Bronchial epithelial cell (primary cell): Measurements from ENCODE around the gene AURKB. TPM values are rescaled to one million over a fixed set of nuclear protein-coding genes. Genes with fewer than 3 reads are reported as not detected.
A peak's percentile ranks its signal among the peaks of the same experiment; 100 is the strongest.
"Not testable (repeated sequence)": the region's sequence is repeated elsewhere in the genome, so short reads cannot be mapped to it uniquely, and the experiment has no call there.

Experiments
- DNase-seq: peaks from one replicate; pipeline ENCODE4 v3.0.0-alpha.2; 2010; ENCODE audit warnings: low read depth
- FAIRE-seq: peaks from 2 replicates; lab custom pipeline; 2011; peaks lifted over from hg19 to GRCh38; lab: Jason Lieb, UNC
- H3K27me3 ChIP-seq: 2 replicates; pipeline ENCODE4 v1.5.1; 2011; ENCODE audit warnings: low read length; ENCODE audit not compliant: control insufficient read depth, insufficient read depth
- H3K36me3 ChIP-seq: 2 replicates; pipeline ENCODE4 v1.5.1; 2011; ENCODE audit warnings: low read length; ENCODE audit not compliant: control insufficient read depth, insufficient read depth
- H3K4me3 ChIP-seq: 2 replicates; pipeline ENCODE4 v1.5.1; 2011; ENCODE audit warnings: mild to moderate bottlenecking, low read depth, low read length, control low read depth
- total RNA-seq: library from RNA; depleted of rRNA; stranded (reverse); fragments of >200 nt; gene quantifications from 2 replicates; pipeline ENCODE4 v1.2.1, GENCODE V29; 2014
- TF ChIP-seq, protein P1 (sequence below): IDR thresholded peaks from 2 replicates; pipeline ENCODE4 v1.5.1; 2011; ENCODE audit warnings: mild to moderate bottlenecking, moderate library complexity, low read length, control low read depth, inconsistent platforms; ENCODE audit not compliant: insufficient read depth, severe bottlenecking

Gene AURKB
- total RNA-seq, 1 donor from 2014 or later = 1.6 TPM

- FAIRE-seq (no peak), DNase-seq (peak; percentile 33)
- peaks cover 3% of the 10 kb centered on the region for H3K36me3 ChIP-seq
- no peaks in the 10 kb centered on the region for H3K27me3 ChIP-seq
- H3K4me3 ChIP-seq = peak overlapping the region; percentile 64
- TF ChIP-seq, protein P1, sequence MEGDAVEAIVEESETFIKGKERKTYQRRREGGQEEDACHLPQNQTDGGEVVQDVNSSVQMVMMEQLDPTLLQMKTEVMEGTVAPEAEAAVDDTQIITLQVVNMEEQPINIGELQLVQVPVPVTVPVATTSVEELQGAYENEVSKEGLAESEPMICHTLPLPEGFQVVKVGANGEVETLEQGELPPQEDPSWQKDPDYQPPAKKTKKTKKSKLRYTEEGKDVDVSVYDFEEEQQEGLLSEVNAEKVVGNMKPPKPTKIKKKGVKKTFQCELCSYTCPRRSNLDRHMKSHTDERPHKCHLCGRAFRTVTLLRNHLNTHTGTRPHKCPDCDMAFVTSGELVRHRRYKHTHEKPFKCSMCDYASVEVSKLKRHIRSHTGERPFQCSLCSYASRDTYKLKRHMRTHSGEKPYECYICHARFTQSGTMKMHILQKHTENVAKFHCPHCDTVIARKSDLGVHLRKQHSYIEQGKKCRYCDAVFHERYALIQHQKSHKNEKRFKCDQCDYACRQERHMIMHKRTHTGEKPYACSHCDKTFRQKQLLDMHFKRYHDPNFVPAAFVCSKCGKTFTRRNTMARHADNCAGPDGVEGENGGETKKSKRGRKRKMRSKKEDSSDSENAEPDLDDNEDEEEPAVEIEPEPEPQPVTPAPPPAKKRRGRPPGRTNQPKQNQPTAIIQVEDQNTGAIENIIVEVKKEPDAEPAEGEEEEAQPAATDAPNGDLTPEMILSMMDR = peak; percentile 16
Measured at GRCh38 chr17:8223356-8224126, 13.2 kb upstream of the AURKB start.

- TF ChIP-seq, protein P1 = no peak
- DNase-seq = peak; percentile 89
- Histone ChIP-seq H3K4me3 (peak overlapping the region; percentile 64), H3K27me3 (no peaks in the 10 kb centered on the region), H3K36me3 (no peaks in the 10 kb centered on the region)
- FAIRE-seq = no peak
Measured at GRCh38 chr17:8222630-8223355, 12.4 kb upstream of the AURKB start.

DNA sequence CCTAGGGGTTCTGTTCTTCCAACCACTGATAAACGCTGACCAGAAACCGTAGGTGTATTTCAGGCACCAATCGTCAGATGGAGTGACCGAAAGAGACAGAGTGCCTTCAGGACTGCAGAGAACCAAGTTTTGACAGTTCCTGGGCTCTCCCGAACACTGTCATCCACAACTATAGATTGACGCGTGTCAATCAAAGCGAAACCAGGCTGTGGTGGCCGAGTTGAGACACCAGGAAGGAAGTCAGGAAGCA is 11.9 kb upstream of the AURKB start:
- H3K4me3 ChIP-seq = peak overlapping the region; percentile 64
- TF ChIP-seq, protein P1 = no peak
- no peak for FAIRE-seq
- DNase-seq = no peak
- no peaks in the 10 kb centered on the region for H3K27me3 ChIP-seq
- no peaks in the 10 kb centered on the region for H3K36me3 ChIP-seq

DNA sequence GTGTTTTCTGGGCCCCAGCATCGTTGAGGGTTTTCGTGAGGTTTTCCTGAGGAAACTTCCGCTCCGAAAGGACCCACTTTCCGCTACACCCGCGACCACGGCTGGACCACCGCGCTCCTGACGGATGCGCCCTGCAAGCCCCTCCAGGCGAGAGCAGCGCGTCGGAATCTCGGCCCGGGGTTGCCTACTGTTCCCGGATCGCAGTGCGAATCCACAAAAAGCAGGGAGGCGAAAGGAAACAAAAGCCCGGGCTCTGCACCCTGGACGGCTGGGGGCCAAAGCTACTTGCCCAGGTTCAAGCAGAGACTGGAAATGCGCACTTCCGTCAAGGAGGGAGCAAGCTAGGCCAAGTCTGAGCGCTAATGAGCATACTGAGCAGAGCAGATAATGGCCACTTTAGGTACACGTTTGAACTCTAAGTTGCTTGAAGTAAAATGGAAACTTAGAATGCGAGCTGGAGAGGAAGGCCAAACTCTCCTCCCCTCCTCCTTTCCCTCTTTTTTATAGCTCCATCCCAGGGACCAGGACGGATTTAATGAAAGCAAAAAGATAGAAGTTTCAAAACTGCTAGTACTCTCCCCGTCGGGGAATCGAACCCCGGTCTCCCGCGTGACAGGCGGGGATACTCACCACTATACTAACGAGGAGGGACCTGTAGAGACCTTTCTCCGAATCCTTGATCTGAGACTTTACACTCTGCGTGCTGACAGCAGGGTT is 11.4 kb upstream of the AURKB start:
- DNase-seq = peak; percentile 82
- Histone ChIP-seq H3K4me3 (peak overlapping the region; percentile 64), H3K36me3 (no peaks in the 10 kb centered on the region), H3K27me3 (no peaks in the 10 kb centered on the region)
- TF ChIP-seq, protein P1 = no peak
- FAIRE-seq = no peak

DNA sequence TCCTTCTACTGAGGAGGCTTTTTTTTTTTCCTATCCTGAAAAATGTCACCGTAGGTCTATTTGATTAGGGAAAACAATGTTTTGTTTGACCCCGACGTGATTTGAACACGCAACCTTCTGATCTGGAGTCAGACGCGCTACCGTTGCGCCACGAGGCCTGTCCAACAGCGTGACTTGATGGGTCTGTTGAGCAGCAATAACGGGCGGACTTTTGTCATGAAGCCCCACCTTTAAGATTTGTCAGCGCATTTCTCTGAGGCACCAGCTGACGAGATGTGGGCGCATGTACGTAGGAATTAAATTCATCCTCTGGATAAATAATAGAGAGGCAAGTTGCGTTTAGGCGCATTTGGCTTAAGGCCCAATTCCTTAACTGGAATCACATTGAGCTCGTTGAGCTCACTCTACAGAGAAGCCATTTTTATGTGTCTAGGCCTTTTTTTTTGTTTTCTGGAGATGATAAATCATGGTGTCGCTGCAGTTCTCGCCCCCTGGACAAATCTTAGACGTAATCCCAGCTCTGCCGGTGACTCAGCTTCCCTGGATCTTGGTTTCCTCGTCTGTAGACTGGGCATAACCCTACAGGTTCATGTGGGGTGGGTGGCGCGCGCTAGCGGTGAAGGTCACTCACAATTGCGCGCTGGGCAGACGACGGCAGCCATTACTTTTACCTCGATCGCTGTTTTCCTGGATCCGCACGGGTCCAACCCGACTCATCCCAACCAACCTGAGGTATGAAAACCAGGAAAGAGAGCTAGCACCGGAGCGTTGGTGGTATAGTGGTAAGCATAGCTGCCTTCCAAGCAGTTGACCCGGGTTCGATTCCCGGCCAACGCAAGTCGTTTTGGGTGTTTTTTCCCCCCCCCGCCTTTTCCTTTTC is 10.6 kb upstream of the AURKB start:
- H3K36me3 ChIP-seq = no peaks in the 10 kb centered on the region
- H3K27me3 ChIP-seq = no peaks in the 10 kb centered on the region
- H3K4me3 ChIP-seq = peak overlapping the region; percentile 64
- FAIRE-seq = no peak
- DNase-seq = peak; percentile 87
- TF ChIP-seq, protein P1 = no peak

DNA sequence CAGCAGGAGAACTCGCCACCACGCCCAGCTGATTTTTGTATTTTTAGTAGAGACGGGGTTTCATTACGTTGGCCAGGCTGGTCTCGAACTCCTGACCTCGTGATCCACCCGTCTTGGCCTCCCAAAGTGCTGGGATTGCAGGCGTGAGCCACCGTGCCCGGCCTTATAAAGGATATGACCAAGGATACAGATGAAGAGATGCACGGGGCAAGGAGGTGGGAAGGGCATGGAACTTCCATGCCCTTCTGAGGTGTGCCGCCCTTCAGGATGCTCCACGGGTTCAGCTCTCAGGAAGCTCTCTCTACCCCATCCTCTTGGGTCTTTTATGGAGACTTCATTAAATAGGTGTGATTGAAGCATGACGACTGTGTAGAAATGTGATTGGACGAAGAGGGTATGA is 3.6 kb upstream of the AURKB start:
- not testable (repeated sequence) for FAIRE-seq, H3K4me3 ChIP-seq, DNase-seq, H3K36me3 ChIP-seq, H3K27me3 ChIP-seq
